Smooth muscle cell (in vitro differentiated cells): ENCODE results near the gene THOC5. TPM values are rescaled to one million over a fixed set of nuclear protein-coding genes. Genes with fewer than 3 reads are reported as not detected.
A peak's percentile ranks its signal among the peaks of the same experiment; 100 is the strongest.

Experiments
- DNase-seq: peaks from one replicate; lab custom pipeline; 2025; ENCODE audit not compliant: unreplicated experiment; lab: John Stamatoyannopoulos, UW
- H2AFZ ChIP-seq: fragments of 200-600 bp; sonication (generic); 2 replicates; pipeline ENCODE4 v1.6.0; 2016; ENCODE audit warnings: antibody characterized with exemption, low read depth, mild to moderate bottlenecking
- H3F3A ChIP-seq: fragments of 200-600 bp; sonication (generic); 2 replicates; pipeline ENCODE4 v1.6.0; 2017; ENCODE audit warnings: antibody characterized with exemption, low read depth
- H3K27ac ChIP-seq: fragments of 200-600 bp; sonication (generic); 2 replicates; pipeline ENCODE4 v1.5.1; 2016; ENCODE audit warnings: low read depth, mild to moderate bottlenecking
- H3K27me3 ChIP-seq: fragments of 200-600 bp; sonication (generic); 2 replicates; pipeline ENCODE4 v1.6.1; 2016; ENCODE audit warnings: low read depth, mild to moderate bottlenecking
- H3K36me3 ChIP-seq: fragments of 200-600 bp; sonication (generic); 2 replicates; pipeline ENCODE4 v1.5.1; 2016; ENCODE audit warnings: low read depth
- H3K4me1 ChIP-seq: fragments of 200-600 bp; sonication (generic); 2 replicates; pipeline ENCODE4 v1.5.1; 2016; ENCODE audit warnings: low read depth
- H3K4me2 ChIP-seq: fragments of 200-600 bp; sonication (generic); 2 replicates; pipeline ENCODE4 v1.6.0; 2016; ENCODE audit warnings: mild to moderate bottlenecking
- H3K4me3 ChIP-seq: fragments of 200-600 bp; sonication (generic); 2 replicates; pipeline ENCODE4 v1.5.1; 2016; ENCODE audit warnings: mild to moderate bottlenecking
- H3K79me2 ChIP-seq: fragments of 200-600 bp; sonication (generic); 2 replicates; pipeline ENCODE4 v1.6.0; 2016; ENCODE audit warnings: low read depth, mild to moderate bottlenecking
- H3K9ac ChIP-seq: fragments of 200-600 bp; sonication (generic); 2 replicates; pipeline ENCODE4 v1.6.0; 2016; ENCODE audit warnings: low read depth
- H3K9me3 ChIP-seq: fragments of 200-600 bp; sonication (generic); replicated peaks from 2 replicates; pipeline ENCODE4 v1.5.1; 2016; ENCODE audit warnings: low read depth
- H4K20me1 ChIP-seq: fragments of 200-600 bp; sonication (generic); 2 replicates; pipeline ENCODE4 v1.6.0; 2016; ENCODE audit warnings: low read depth
- WGBS: methylation state at CpG from one replicate; pipeline ENCODE4 v1.1.7; 2016; ENCODE audit warnings: low lambda C conversion rate; 5-methylcytosine and 5-hydroxymethylcytosine counted together
- polyA plus RNA-seq: library from polyadenylated mRNA; unstranded; fragments of >200 nt; fragmentation: Nextera tagmentation; extraction: Ambion mirVana; gene quantifications from 2 replicates; pipeline ENCODE4 v1.2.1, GENCODE V29; 2016
- total RNA-seq: library from RNA; depleted of rRNA; stranded (reverse); fragments of >200 nt; gene quantifications from 2 replicates; pipeline ENCODE4 v1.2.3, GENCODE V29; 2014
- TF ChIP-seq, protein P1 (sequence below): fragments of 200-600 bp; sonication (generic); IDR thresholded peaks from 2 replicates; pipeline ENCODE4 v1.5.1; 2017; ENCODE audit warnings: borderline replicate concordance, mild to moderate bottlenecking, antibody characterized with exemption; ENCODE audit not compliant: insufficient read depth, poor library complexity, severe bottlenecking

Gene THOC5
- total and polyA plus RNA-seq, 2 experiments from 2014 or later = 13.7 to 21.7 TPM

DNA sequence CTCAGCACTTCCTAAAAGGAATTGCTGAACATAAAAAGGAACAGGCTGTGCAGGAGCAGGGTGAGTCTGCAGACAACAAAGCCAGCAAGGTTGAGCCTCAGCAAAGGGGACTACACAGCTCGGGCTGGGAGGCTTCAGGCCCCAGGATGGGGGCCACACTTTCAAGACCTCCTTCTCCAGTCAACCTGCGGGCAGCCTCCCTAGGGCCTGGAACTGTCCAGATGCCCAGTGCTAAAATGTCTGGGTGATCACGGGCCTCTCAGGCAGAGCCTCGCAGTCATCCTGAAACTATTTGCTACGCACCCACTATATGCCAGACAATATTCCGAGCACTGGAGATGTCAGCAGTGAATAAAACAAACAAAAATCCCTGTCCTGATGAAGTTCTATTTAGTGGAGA is 77.4 kb downstream of the THOC5 start:
- TF ChIP-seq, protein P1, sequence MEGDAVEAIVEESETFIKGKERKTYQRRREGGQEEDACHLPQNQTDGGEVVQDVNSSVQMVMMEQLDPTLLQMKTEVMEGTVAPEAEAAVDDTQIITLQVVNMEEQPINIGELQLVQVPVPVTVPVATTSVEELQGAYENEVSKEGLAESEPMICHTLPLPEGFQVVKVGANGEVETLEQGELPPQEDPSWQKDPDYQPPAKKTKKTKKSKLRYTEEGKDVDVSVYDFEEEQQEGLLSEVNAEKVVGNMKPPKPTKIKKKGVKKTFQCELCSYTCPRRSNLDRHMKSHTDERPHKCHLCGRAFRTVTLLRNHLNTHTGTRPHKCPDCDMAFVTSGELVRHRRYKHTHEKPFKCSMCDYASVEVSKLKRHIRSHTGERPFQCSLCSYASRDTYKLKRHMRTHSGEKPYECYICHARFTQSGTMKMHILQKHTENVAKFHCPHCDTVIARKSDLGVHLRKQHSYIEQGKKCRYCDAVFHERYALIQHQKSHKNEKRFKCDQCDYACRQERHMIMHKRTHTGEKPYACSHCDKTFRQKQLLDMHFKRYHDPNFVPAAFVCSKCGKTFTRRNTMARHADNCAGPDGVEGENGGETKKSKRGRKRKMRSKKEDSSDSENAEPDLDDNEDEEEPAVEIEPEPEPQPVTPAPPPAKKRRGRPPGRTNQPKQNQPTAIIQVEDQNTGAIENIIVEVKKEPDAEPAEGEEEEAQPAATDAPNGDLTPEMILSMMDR = no peak
- H3K9ac ChIP-seq = no peak overlapping the region
- H3K27ac ChIP-seq = no peak overlapping the region
- no peak overlapping the region for H2AFZ ChIP-seq
- peaks cover 47% of the 10 kb centered on the region for H3K27me3 ChIP-seq
- no peaks in the 10 kb centered on the region for H4K20me1 ChIP-seq
- no peaks in the 10 kb centered on the region for H3K79me2 ChIP-seq
- no peak for DNase-seq
- no peak overlapping the region for H3K4me2 ChIP-seq
- H3F3A ChIP-seq = no peaks in the 10 kb centered on the region
- peaks cover 10% of the 10 kb centered on the region for H3K4me1 ChIP-seq
- no peaks in the 10 kb centered on the region for H3K36me3 ChIP-seq
- no peaks in the 10 kb centered on the region for H3K9me3 ChIP-seq
- H3K4me3 ChIP-seq = no peak overlapping the region
- 53% methylated on average over 6 of the region's 6 CpGs for WGBS

DNA sequence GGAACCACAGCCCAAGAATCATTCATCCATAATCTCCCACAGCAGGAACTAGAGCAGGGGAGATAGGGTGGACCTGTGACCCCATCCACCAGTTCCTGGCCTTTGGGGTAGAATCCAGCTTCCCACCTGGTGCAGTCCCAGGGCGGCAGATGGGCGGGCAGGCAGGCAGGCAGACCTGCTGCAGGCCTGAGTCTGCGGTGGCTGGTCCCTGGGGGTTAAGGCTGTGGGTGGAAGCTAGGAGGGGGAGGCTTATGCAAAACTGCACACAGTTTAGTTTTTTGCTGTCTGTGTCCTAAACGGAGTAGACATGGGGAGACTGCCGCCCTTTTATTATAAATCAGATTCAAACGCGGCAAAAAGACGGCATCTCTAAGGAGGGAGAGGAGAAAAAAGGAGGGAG is 78.0 kb downstream of the THOC5 start:
- Histone ChIP-seq H3K79me2 (no peaks in the 10 kb centered on the region), H3F3A (no peaks in the 10 kb centered on the region), H3K4me2 (no peak overlapping the region), H3K4me3 (no peak overlapping the region), H4K20me1 (no peaks in the 10 kb centered on the region), H3K9ac (no peak overlapping the region), H3K4me1 (peaks cover 6% of the 10 kb centered on the region), H3K27me3 (peaks cover 47% of the 10 kb centered on the region), H3K9me3 (no peaks in the 10 kb centered on the region), H2AFZ (no peak overlapping the region), H3K27ac (no peak overlapping the region), H3K36me3 (no peaks in the 10 kb centered on the region)
- TF ChIP-seq, protein P1 = no peak
- DNase-seq = no peak
- WGBS = 89% methylated on average over 8 of the region's 8 CpGs

DNA sequence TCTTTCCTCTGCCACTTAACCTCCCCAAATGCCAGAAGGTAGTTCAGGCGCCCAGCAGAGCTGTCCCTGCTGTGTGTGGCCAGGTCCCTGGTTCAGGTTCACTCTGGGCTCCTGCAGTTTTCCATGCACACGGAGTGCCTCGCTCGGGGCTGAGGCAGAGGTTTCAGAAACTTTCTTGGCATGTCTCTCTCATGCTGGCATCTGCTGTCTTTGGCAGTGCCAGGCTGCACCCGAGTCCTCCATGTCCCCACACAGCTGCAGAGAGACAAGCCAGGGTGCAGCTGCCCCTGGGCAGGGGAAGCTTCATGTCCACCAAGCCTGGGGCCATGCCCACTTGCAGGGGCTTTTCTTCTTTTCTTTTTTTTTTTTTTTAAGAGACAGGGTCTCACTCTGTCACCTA is 80.6 kb downstream of the THOC5 start:
- Histone ChIP-seq H3K9ac (no peak overlapping the region), H4K20me1 (no peaks in the 10 kb centered on the region), H3K4me2 (no peak overlapping the region), H3K27ac (no peak overlapping the region), H3K36me3 (no peaks in the 10 kb centered on the region), H3K27me3 (peaks cover 46% of the 10 kb centered on the region), H3K4me1 (no peaks in the 10 kb centered on the region), H3K4me3 (no peak overlapping the region), H2AFZ (no peak overlapping the region), H3K79me2 (no peaks in the 10 kb centered on the region), H3K9me3 (no peaks in the 10 kb centered on the region), H3F3A (no peaks in the 10 kb centered on the region)
- no peak for DNase-seq
- 86% methylated on average over 5 of the region's 5 CpGs for WGBS
- TF ChIP-seq, protein P1 = no peak

DNA sequence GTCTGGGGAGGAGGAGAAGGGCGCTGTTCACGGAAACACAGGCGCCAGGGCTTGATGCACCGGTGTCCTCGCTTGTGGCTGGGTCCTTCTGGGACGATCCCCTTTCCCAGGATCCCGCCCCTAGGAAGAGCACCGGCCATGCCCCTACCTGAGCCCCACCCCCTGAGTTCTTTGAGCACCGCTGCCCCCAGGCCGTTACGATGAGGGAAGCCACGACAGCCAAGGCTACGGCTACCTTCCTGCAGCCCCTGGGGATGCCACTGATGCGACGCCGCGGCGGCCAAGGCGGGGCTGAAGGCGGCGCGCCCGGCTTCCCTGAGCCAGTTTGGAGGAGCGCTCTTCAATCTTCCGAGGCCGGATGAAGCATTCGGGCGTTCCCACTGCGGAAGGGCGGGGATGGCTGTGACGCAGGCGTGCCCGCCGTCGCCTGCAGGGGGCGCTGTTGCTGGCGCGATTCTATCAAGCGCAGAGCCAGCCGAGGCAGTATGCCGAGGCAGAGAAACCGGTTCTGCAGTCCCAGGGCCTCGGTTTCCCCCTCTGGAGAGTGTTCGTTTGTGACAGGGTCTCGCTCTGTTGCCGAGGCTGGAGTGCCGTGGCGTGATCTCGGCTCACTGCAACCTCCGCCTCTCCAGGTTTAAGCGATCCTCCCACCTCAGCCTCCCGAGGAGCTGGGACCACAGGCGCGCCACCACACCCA is 83.2 kb downstream of the THOC5 start:
- H3K9ac ChIP-seq = no peak overlapping the region
- 11% methylated on average over 51 of the region's 54 CpGs for WGBS

More for the DNA sequence above, 83.2 kb downstream of the THOC5 start:
- H3F3A ChIP-seq = no peaks in the 10 kb centered on the region
- peak; percentile 10 for DNase-seq
- no peak overlapping the region for H3K27ac ChIP-seq
- no peaks in the 10 kb centered on the region for H3K79me2 ChIP-seq
- H3K27me3 ChIP-seq = peaks cover 43% of the 10 kb centered on the region
- TF ChIP-seq, protein P1 = peak; percentile 99
- H3K4me2 ChIP-seq = peak overlapping the region; percentile 88
- peak overlapping the region; percentile 46 for H3K4me3 ChIP-seq
- H2AFZ ChIP-seq = peak overlapping the region; percentile 75
- no peaks in the 10 kb centered on the region for H3K4me1 ChIP-seq
- no peaks in the 10 kb centered on the region for H4K20me1 ChIP-seq
- no peaks in the 10 kb centered on the region for H3K9me3 ChIP-seq
- no peaks in the 10 kb centered on the region for H3K36me3 ChIP-seq
